Caco-2 (cell line): Measurements from ENCODE around the gene ADAMTS13. TPM values are rescaled to one million over a fixed set of nuclear protein-coding genes. Genes with fewer than 3 reads are reported as not detected.

Source experiments
- BruUV-seq: library from RNA; stranded (reverse); fragments of 400-500 nt; replicated peaks from 2 replicates; lab custom pipeline; 2021; lab: Mats Ljungman, UMichigan
- CTCF ChIA-PET: fragments of 300-600 bp; sonication (Branson Sonifier 250); formaldehyde crosslinking; loops from one replicate; lab custom pipeline; 2022; ENCODE audit warnings: antibody characterized with exemption; lab: Charles Lee
- POLR2A ChIA-PET: fragments of 300-600 bp; sonication (Branson Sonifier 250); formaldehyde crosslinking; loops from one replicate; lab custom pipeline; 2022; ENCODE audit warnings: antibody characterized with exemption; lab: Charles Lee
- DNase-seq, 2 experiments: peaks; one replicate each; pipeline versions ENCODE4 v3.0.0 to v3.0.0-alpha.2; 2020 to 2022
- H3K27me3 ChIP-seq: replicated peaks from 2 replicates; pipeline ENCODE4 v1.6.0; 2011; ENCODE audit warnings: low read length; ENCODE audit not compliant: control insufficient read depth, insufficient read depth
- H3K36me3 ChIP-seq: 2 replicates; pipeline ENCODE4 v1.5.1; 2011; ENCODE audit warnings: low read length; ENCODE audit not compliant: control insufficient read depth, insufficient read depth
- H3K4me1 ChIP-seq: fragments of 250-450 bp; sonication (Bioruptor Pico); 2 replicates; pipeline ENCODE4 v1.5.1; 2020; ENCODE audit warnings: mild to moderate bottlenecking
- H3K4me3 ChIP-seq: 2 replicates; pipeline ENCODE4 v1.5.1; 2011; ENCODE audit warnings: low read depth, mild to moderate bottlenecking, control low read depth, low read length
- H3K9me3 ChIP-seq: fragments of 250-450 bp; sonication (Bioruptor Pico); 2 replicates; pipeline ENCODE4 v1.5.1; 2020; ENCODE audit warnings: mild to moderate bottlenecking, moderate library complexity
- H3K27ac Mint-ChIP-seq: one replicate; pipeline ENCODE4 v1.8.0; 2022; ENCODE audit warnings: mixed read lengths; ENCODE audit not compliant: unreplicated experiment
- H3K27me3 Mint-ChIP-seq: one replicate; pipeline ENCODE4 v1.8.0; 2022; ENCODE audit warnings: mixed read lengths; ENCODE audit not compliant: insufficient read depth, unreplicated experiment
- H3K36me3 Mint-ChIP-seq: one replicate; pipeline ENCODE4 v1.8.0; 2022; ENCODE audit warnings: mild to moderate bottlenecking, mixed read lengths; ENCODE audit not compliant: insufficient read depth, unreplicated experiment
- H3K4me1 Mint-ChIP-seq: one replicate; pipeline ENCODE4 v1.8.0; 2022; ENCODE audit warnings: low read depth, mixed read lengths; ENCODE audit not compliant: unreplicated experiment
- H3K4me3 Mint-ChIP-seq: one replicate; pipeline ENCODE4 v1.8.0; 2022; ENCODE audit warnings: mild to moderate bottlenecking, moderate library complexity, mixed read lengths; ENCODE audit not compliant: unreplicated experiment
- H3K9me3 Mint-ChIP-seq: one replicate; pipeline ENCODE4 v1.8.0; 2022; ENCODE audit warnings: mixed read lengths; ENCODE audit not compliant: unreplicated experiment
- intact Hi-C: fragments of 100-400 bp; cut with micrococcal nuclease; formaldehyde crosslinking; loops from one replicate; pipeline ENCODE4 v1.10.0; 2022; ENCODE audit not compliant: unreplicated experiment
- total RNA-seq: library from RNA; stranded (reverse); gene quantifications from 2 replicates; pipeline ENCODE4 v1.2.3, GENCODE V29; 2022
- TF ChIP-seq, protein P1 (sequence below), 2 experiments: fragments of 200-600 bp in 1 of 2; IDR thresholded peaks; 1 replicate in 1 of 2; 2 replicates in 1 of 2; pipeline versions ENCODE4 v1.5.1 to v1.8.0; 2011 to 2022; ENCODE audit warnings: antibody characterized with exemption in 1 of 2, control low read depth in 1 of 2, inconsistent platforms in 1 of 2, low read depth in 1 of 2, low read length in 1 of 2, mild to moderate bottlenecking in 1 of 2, moderate library complexity in 1 of 2; ENCODE audit not compliant: insufficient read depth in 1 of 2, severe bottlenecking in 1 of 2, unreplicated experiment in 1 of 2

The ADAMTS13 gene
- total RNA-seq, 1 experiment from 2014 or later = 6.2 TPM

DNA sequence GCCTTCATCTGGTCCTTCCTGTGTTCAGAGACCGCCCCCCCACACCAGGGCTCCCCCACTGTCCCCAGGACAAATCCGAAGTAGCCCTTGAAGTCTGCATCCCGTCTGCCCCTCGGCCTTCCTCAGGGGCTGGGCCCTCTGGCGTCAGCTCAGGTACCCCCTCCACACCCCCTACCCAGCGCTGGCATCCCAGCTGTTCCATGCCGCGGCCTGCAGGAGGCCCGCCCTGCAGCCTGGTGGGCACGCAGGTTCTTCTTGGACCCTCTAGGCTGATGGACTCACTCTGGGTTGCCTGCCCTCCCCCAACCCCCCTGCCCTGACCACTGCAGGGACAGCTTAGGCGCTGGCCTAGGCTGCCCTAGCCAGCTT, 50.1 kb downstream of the ADAMTS13 start:
- no peaks in the 10 kb centered on the region for H3K4me1 Mint-ChIP-seq

DNA sequence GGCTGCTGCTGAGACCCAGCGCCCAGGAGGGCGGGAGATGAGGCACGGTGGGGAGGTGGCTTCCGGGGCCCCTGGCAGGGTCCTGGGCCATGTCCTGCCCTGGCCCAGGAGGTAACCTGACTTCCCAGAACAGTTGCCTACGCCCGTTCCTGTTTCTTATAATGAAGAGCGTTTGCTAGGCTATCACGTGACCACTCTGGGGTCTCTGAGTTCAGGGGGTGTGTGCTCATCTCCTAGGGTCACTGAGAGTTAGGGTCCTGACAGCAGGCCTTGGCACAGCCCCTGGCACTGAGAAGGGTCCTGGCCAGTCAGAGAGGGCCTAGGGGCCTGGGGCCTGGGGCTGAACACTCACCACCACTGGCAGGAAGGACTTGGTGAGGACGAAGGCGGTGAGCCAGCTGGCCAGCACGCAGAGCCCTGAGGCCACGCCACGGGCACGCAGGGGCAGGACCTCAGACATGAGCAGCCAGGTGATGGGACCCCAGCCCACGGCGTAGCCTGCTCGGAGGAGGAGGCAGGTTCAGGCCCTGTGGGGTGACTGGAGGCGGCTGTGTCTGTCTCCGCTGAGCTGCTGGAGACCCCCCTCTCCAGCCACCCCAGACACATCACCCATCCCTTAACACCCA, 50.7 kb downstream of the ADAMTS13 start:
- ChIA-PET POLR2A (no interaction called here), CTCF (no interaction called here)
- no TSS peak for BruUV-seq
- Histone ChIP-seq H3K4me3 (no peak overlapping the region), H3K4me1 (no peaks in the 10 kb centered on the region), H3K9me3 (no peaks in the 10 kb centered on the region), H3K27me3 (no peaks in the 10 kb centered on the region), H3K36me3 (no peaks in the 10 kb centered on the region)
- DNase-seq = no peak
- Mint-ChIP-seq H3K36me3 (peaks cover 11% of the 10 kb centered on the region), H3K27me3 (no peaks in the 10 kb centered on the region), H3K4me3 (no peak overlapping the region), H3K27ac (no peak overlapping the region), H3K9me3 (no peaks in the 10 kb centered on the region), H3K4me1 (no peaks in the 10 kb centered on the region)
- intact Hi-C loops = no loop called here
- TF ChIP-seq, protein P1, sequence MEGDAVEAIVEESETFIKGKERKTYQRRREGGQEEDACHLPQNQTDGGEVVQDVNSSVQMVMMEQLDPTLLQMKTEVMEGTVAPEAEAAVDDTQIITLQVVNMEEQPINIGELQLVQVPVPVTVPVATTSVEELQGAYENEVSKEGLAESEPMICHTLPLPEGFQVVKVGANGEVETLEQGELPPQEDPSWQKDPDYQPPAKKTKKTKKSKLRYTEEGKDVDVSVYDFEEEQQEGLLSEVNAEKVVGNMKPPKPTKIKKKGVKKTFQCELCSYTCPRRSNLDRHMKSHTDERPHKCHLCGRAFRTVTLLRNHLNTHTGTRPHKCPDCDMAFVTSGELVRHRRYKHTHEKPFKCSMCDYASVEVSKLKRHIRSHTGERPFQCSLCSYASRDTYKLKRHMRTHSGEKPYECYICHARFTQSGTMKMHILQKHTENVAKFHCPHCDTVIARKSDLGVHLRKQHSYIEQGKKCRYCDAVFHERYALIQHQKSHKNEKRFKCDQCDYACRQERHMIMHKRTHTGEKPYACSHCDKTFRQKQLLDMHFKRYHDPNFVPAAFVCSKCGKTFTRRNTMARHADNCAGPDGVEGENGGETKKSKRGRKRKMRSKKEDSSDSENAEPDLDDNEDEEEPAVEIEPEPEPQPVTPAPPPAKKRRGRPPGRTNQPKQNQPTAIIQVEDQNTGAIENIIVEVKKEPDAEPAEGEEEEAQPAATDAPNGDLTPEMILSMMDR (IDR thresholded peaks at IDR 0.05; ENCODE audit: insufficient read depth in 1 of 2, low read depth in 1 of 2, low read length in 1 of 2, severe bottlenecking in 1 of 2, unreplicated experiment in 1 of 2) = no peak

More for the DNA sequence above, 50.1 kb downstream of the ADAMTS13 start:
- Histone ChIP-seq H3K36me3 (no peaks in the 10 kb centered on the region), H3K27me3 (no peaks in the 10 kb centered on the region), H3K4me1 (no peaks in the 10 kb centered on the region), H3K4me3 (no peak overlapping the region), H3K9me3 (no peaks in the 10 kb centered on the region)
- Mint-ChIP-seq H3K27me3 (no peaks in the 10 kb centered on the region), H3K27ac (peak overlapping the region; percentile 71), H3K9me3 (no peaks in the 10 kb centered on the region), H3K4me3 (no peak overlapping the region), H3K36me3 (peaks cover 11% of the 10 kb centered on the region)
- intact Hi-C loops = no loop called here
- no peak for DNase-seq
- BruUV-seq = no TSS peak
- TF ChIP-seq, protein P1 (IDR thresholded peaks at IDR 0.05; ENCODE audit: insufficient read depth in 1 of 2, low read depth in 1 of 2, low read length in 1 of 2, severe bottlenecking in 1 of 2, unreplicated experiment in 1 of 2) = no peak
- ChIA-PET POLR2A (interaction anchor here (0.8 kb wide), 1 partner anchor 13 kb away, joined by 6 read pairs; no protein-coding TSS in a partner anchor), CTCF (interaction anchor here (0.7 kb wide), 1 partner anchor 12 kb away, joined by 3 read pairs; the partner anchor contains the start of gene CACFD1)

DNA sequence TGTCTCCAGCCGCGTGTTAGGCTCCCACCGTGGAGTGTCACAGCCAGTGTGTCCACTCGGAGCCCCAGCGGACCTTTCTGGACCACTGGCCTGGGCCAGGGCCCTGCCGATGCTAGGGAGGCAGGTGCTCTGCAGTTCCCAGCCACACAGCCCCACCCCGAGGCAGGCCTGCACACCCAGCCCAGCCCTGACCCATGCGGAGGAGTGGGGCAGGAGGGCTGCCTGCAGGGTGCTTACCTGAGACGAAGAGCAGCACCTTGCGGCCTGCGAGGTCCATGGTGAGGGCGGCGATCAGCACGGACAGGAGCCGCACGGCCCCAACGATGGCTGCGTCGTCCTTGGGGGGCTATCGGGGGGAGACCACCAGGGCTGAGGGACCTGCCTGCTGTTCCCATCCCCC, 51.6 kb downstream of the ADAMTS13 start:
- no TSS peak for BruUV-seq
- CTCF ChIA-PET = no interaction called here
- Mint-ChIP-seq H3K9me3 (no peaks in the 10 kb centered on the region), H3K4me1 (no peaks in the 10 kb centered on the region), H3K36me3 (peaks cover 11% of the 10 kb centered on the region), H3K27me3 (no peaks in the 10 kb centered on the region), H3K27ac (no peak overlapping the region), H3K4me3 (no peak overlapping the region)
- intact Hi-C loops = no loop called here
- H3K9me3 ChIP-seq = no peaks in the 10 kb centered on the region
- H3K4me3 ChIP-seq = no peak overlapping the region
- TF ChIP-seq, protein P1 (IDR thresholded peaks at IDR 0.05; ENCODE audit: insufficient read depth in 1 of 2, low read depth in 1 of 2, low read length in 1 of 2, severe bottlenecking in 1 of 2, unreplicated experiment in 1 of 2) = no peak
- POLR2A ChIA-PET = no interaction called here
- no peaks in the 10 kb centered on the region for H3K36me3 ChIP-seq
- H3K4me1 ChIP-seq = 0 out of 2 replicates have a peak, but pooled peaks cover 7% of the 10 kb centered on the region
- no peak for DNase-seq
- no peaks in the 10 kb centered on the region for H3K27me3 ChIP-seq
